GM18499 (cell line): ENCODE results near the gene SYT8.
"Not testable (repeated sequence)": the region's sequence is repeated elsewhere in the genome, so short reads cannot be mapped to it uniquely, and the experiment has no call there.

Experiments used
- ATAC-seq: cut with Tn5 transposase; IDR thresholded peaks from one replicate; pipeline ENCODE4 v1.9.1; 2021; ENCODE audit warnings: moderate number of reproducible peaks; ENCODE audit not compliant: insufficient read depth, unreplicated experiment

The SYT8 gene, protein sequence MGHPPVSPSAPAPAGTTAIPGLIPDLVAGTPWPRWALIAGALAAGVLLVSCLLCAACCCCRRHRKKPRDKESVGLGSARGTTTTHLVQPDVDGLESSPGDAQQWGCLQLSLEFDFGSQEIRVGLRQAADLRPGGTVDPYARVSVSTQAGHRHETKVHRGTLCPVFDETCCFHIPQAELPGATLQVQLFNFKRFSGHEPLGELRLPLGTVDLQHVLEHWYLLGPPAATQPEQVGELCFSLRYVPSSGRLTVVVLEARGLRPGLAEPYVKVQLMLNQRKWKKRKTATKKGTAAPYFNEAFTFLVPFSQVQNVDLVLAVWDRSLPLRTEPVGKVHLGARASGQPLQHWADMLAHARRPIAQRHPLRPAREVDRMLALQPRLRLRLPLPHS

GRCh38 chr11:1834779-1835670, at the start of gene SYT8:
Gene SYT8 (plus strand): TSS chr11:1834990. CDS start chr11:1835106, 116 bp downstream.
- ATAC-seq, result no peak

- no peak for ATAC-seq
These were observed 48.9 kb upstream of the SYT8 start for GRCh38 chr11:1785749-1786413.

DNA sequence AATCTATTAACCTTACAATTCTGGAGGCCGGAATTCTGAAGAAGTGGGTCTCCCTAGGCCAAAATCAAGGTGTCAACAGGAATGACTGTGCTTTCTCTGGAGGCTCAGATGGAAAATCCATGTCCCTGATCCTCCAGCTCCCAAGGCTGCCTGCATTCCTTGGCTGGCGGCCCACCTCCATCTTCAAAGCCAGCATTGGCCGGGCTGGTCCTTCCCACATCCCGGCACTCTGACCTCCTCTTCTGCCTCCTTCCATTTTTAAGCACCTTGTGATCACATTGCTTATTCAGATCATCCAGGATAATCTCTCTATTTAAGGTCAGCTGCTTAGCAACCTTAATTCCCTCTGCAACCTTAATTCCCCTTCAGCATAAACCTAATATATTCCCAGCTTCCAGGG, 48.3 kb upstream of the SYT8 start:
- no peak for ATAC-seq

DNA sequence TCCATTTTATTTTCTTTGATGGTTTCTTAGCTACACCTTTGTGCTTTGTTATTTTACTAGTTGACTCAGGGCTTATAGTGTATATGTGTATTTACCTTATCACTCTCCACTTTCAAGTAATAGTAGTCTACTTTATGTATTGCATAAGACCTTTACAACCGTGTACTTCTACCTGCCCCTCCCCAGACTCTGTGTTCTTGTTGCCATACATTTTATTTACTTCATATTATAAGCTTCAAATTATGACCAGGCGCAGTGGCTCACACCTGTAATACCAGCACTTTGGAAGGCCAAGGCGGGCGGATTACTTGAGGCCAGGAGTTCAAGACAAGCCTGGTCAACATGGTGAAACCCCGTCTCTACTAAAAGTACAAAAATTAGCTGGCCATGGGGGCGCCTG, 42.9 kb upstream of the SYT8 start:
- no peak for ATAC-seq

GRCh38 chr11:1792461-1792860, 42.3 kb upstream of the SYT8 start:
- ATAC-seq, result no peak

GRCh38 chr11:1793081-1793480, 41.7 kb upstream of the SYT8 start:
- ATAC-seq, result no peak

DNA sequence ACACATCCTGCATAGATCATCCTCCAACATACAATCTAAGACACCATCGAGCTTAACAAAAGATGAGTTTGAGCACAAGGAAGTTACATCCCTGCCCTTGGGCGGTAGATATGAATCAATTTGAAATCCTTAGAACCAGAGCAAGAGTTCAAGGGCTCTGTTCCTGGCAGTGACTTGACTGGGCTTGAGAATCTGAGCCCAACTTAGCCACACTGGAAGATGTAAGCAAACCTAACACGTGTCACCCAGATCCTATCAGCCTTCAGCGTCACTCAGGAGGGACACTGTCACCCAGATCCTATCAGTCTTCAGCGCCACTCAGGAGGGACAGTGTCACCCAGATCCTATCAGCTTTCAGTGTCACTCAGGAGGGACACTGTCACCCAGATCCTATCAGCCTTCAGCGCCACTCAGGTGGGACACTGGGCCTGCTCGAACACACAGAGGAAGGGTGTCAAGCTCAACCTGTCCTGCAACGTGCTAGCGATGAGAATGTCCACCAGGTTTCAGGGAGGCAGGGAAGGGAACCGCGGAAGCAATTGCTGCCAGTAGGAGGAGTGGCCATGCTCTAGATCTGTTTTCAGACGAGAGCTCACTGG, 38.3 kb upstream of the SYT8 start:
- no peak for ATAC-seq

DNA sequence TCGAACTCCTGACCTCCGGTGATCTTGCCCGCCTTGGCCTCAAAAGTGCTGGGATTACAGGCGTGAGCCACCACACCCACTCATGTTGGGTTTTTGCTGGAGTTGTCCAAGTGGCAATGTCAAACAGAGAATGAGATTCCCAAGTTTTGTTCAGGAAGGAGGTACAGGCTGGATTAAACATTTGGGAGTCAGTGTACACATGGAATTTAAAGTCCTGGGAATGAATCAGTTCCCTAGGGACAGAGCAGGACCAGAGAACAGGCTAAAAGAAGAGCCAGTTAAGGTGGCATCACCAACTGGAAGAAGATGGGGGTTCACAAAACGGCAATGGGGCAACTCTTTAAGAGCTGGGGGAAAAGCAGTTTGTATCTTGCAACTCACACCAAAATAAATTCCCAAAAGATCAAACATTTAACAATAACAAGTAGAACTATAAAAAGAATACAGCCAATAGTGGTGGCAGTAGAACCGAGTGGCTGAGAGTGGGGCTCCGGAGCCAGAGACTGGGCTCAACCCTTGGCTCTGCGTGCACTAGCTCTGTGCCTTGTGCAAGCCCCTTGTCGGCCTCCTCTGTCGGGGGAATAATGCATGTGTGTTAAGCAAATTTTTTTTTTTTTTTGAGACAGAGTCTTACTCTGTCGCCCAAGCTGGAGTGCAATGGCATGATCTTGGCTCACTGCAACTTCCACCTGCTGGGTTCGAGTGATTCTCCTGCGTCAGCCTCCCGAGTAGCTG, 37.2 kb upstream of the SYT8 start:
- ATAC-seq, result no peak

- no peak for ATAC-seq
These were observed 31.5 kb upstream of the SYT8 start for GRCh38 chr11:1803246-1803645.

- not testable (repeated sequence) for ATAC-seq
These were observed 30.8 kb upstream of the SYT8 start for GRCh38 chr11:1803835-1804519.

DNA sequence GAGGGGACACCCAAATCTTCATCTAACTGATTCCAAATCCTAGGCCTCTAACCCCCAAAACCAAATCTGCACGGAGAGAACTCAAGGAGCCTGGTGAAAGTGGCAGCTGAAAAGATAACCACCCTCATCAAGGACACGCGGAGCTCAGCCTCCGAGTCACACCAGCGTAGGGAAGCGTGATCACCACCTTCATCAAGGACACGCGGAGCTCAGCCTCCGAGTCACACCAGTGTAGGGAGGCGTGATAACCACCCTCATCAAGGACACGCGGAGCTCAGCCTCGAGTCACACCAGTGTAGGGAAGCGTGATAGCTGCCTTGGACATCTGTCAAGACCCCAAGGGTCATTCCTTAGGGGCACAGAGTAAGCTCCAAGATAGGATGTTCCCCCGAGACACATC, 29.3 kb upstream of the SYT8 start:
- ATAC-seq, result no peak

DNA sequence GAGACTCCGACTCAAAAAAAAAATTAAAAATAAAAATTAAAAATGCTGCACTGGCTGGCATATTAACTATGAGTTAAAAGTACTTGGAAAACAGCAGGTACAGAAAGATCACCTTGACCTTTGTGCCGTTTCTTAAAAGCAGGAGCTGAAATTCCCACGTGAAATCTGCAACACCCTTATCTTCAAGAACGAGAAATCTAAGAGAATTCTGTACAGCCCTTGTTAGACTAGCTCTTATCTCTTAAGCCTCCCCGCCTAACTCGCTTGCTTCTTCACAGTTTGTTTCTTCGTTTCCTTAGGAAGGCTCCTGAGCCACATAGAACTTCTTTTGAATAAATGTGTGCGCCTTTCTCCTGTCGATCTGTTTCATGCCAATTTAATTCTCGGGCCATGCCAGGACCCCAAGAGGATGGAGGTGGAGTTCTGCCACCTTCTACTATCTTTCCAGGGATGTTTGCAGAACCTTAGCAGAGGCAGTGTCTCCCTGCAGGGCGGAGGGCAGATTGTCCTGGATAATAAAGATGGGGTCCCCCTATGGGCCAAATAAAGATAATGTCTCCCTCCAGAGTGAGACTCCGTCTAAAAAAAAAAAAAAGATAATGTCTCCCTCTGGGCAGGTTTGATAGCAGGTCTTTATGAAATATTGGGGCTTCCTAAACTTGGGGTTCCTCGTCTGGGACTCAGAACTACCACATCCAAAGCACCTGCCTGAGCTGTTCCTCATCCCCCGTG, 27.4 kb upstream of the SYT8 start:
- ATAC-seq, result no peak

DNA sequence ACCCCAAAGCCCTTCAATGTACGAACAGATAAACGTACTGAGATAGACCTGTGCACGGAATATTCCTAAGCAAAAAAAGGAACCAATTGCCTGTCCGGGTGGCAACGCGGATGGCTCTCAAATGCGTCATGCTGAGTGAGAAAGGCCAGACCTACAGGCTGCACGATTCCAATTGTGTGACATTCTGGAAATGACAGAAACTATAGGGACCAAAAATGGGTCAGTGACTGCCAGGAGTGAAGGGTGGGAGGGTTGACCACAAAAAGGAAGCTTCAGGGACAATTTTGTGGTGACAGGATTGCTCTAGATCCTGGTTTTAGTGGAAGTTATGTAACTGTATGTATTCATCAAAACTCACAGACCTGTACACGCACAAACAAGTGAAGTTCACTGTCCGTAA, 24.0 kb upstream of the SYT8 start:
- ATAC-seq, result no peak

DNA sequence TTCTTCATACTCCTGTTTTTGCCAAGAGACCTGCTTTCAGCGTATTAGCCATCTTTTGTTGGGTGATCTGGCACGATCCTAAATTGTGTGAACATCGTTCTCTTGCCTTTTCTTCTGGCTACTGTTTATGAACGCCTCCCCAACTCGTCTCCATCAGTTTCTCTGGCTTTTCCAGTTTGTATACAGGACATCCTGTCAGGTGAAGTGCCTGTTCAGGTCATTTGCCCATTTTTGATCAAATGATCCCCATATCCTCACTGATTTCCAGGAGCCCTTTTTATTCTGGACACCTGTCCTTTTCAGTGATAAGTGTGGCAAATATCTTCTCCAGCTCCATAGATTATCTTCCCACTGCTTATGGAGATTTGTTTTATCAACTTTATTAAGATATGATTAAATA, 22.5 kb upstream of the SYT8 start:
- ATAC-seq, result no peak

DNA sequence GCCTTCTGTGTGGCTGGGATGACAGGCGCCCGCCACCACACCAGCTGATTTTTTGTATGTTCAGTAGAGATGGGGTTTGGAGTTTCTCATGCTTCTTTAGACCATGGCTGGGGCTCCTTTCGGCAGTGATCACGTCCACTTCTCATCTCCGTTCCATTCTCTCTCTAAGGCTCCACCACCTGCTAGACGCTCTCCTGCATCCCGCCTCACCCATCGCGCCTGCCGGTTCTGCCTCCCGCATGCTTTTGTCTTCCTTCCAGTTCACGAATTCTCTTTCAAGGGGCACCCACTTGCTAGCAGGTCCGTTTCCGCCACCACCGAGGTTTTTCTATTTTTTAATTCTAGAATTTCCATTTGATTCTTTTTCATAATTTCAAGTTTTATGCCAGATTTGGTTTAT, 22.0 kb upstream of the SYT8 start:
- no peak for ATAC-seq

DNA sequence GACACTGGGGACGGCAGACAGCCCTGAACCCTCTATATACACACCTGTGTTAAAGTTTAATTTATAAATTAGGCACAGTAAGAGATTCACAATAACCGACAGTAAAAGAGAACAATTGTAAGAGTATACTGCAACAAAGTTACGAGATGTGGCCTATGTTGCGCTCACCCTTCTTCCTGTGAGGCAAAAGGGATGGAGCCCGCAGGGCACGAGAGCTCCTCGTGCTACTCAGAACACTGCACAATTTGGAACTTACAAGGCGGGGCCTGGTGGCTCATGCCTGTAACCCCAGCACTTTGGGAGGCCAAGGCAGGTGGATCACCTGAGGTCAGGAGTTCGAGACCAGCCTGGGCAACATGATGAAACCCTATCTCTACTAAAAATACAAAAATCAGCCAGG, 21.4 kb upstream of the SYT8 start:
- ATAC-seq, result not testable (repeated sequence)

DNA sequence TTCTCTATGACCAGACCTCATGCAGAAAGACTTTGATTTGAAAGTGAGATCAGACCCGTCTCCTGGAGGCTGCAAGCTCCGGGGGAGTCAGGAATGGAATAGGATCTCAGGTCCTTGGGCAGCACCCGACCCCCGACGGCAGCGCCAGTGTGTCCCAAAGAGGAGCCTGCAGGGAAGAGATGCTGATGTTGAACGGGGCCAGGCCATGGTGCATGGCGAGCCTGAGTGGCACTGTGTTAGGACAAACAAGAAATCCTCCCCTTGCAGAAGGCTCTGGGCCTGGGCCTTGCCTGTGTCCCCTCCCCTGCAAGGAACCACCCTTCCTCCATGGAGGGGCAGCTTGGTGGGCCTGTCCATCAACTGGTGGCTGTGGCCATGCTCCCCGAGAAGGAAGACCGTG, 20.1 kb upstream of the SYT8 start:
- no peak for ATAC-seq

GRCh38 chr11:1815311-1815710, 19.5 kb upstream of the SYT8 start:
- ATAC-seq, result no peak

DNA sequence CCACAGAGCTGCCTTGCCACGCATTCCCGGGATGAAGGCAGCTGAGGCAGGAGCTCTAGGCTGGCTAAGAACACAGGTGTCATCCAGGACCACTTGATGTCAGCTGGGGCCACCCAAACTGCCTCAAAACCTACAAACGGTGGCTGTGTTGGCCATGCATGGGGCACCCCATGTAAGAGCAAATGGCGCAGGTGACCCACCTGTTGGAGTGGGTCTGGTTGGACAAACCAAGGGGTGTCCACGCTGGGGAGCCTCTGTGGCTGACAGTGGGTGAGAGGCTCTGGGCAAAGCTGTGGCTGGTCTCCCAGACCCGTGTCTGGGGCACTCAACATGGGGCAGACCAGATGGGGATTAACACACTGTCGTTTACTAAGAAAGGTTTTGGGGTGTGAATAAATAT, 19.0 kb upstream of the SYT8 start:
- no peak for ATAC-seq
